ENCODE measurements around the gene FZD1. TPM values are rescaled to one million over a fixed set of nuclear protein-coding genes. Genes with fewer than 3 reads are reported as not detected.

FZD1 gene
- 10 to 100 TPM; 16.9 to 27.0 TPM for total RNA-seq

- no peaks in the 10 kb centered on the region for H3K9me3 ChIP-seq
- peak; percentile 96 for DNase-seq (ENCODE audit: low spot score)
- H3K4me3 ChIP-seq: peak within 1 kb of the TSS; percentile 86 to 87
- no peaks in the 10 kb centered on the region for H3K27me3 ChIP-seq
- H3K4me1 ChIP-seq: peaks cover 0 to 25% of the 10 kb centered on the region in 2 donors
- TF ChIP-seq, protein P1, sequence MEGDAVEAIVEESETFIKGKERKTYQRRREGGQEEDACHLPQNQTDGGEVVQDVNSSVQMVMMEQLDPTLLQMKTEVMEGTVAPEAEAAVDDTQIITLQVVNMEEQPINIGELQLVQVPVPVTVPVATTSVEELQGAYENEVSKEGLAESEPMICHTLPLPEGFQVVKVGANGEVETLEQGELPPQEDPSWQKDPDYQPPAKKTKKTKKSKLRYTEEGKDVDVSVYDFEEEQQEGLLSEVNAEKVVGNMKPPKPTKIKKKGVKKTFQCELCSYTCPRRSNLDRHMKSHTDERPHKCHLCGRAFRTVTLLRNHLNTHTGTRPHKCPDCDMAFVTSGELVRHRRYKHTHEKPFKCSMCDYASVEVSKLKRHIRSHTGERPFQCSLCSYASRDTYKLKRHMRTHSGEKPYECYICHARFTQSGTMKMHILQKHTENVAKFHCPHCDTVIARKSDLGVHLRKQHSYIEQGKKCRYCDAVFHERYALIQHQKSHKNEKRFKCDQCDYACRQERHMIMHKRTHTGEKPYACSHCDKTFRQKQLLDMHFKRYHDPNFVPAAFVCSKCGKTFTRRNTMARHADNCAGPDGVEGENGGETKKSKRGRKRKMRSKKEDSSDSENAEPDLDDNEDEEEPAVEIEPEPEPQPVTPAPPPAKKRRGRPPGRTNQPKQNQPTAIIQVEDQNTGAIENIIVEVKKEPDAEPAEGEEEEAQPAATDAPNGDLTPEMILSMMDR (IDR thresholded peaks at IDR 0.05): peak in 1 of 2 donors; percentile 32
- peak within 1 kb of the TSS; percentile 96 to 97 for H3K27ac ChIP-seq
- H3K36me3 ChIP-seq: no peaks in the 10 kb centered on the region
Measured at GRCh38 chr7:91264046-91264923, at the start of gene FZD1. Gene FZD1, plus strand, starts transcription at chr7:91264433. Its CDS starts 448 bp downstream, at chr7:91264881.

- DNase-seq (ENCODE audit: low spot score): no peak
- TF ChIP-seq, protein P1 (IDR thresholded peaks at IDR 0.05): no peak
- Histone ChIP-seq H3K36me3 (no peaks in the 10 kb centered on the region), H3K4me3 (no peak overlapping the region), H3K27me3 (no peaks in the 10 kb centered on the region), H3K27ac (no peak overlapping the region), H3K9me3 (no peaks in the 10 kb centered on the region), H3K4me1 (no peaks in the 10 kb centered on the region)
Measured at GRCh38 chr7:91226411-91226810, 37.8 kb upstream of the FZD1 start.

DNA sequence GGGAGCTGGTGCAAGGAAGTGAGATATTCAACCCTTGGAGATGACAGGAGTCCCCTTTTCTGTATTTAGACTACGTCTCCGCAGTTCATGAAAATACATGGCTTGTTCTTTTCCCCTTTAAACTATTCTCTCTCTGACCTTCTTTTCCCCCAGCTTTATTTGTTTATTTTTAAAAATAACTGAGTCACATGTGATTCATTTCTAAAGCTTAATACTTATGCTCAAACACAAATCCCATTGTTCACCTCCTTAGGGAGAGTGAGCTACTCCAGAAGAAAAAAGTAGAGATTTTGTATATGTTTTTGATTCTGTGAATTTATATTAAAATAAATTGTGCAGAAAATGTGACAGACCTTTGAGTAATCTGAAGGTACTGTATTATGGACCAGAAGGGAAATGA is 35.9 kb upstream of the FZD1 start:
- no peaks in the 10 kb centered on the region for H3K36me3 ChIP-seq
- no peaks in the 10 kb centered on the region for H3K4me1 ChIP-seq
- no peaks in the 10 kb centered on the region for H3K27me3 ChIP-seq
- no peaks in the 10 kb centered on the region for H3K9me3 ChIP-seq
- H3K4me3 ChIP-seq: no peak overlapping the region
- TF ChIP-seq, protein P1 (IDR thresholded peaks at IDR 0.05): no peak
- H3K27ac ChIP-seq: no peak overlapping the region
- DNase-seq (ENCODE audit: low spot score): no peak

DNA sequence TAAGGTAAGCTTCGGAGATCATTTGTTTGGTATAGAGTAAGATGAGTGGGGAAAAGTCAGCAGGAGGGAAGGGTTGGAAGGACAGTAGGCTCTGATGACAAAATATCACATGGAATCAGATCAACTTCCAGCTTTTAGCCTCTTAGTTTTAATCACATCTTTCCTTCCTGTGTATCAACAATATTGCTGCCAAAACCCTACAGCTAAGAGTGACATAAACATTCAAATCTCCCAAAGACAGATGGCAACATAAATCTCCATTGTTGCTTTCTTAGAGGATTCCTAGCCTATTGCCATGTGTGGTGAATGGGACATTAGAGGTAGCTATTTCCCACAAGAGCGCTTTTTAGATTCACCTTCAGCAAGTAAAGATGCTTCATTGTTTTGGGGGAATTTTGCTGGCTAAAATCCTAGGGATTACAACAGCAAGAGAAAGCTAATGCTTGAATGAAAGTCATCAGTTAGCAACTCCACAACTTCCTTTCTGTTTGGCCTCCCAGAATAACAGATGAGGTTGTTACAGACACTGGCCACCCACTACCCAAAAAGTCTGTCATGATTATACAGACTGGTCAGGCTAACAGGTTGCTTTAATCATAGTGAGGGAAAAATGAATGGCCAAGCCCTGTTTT is 35.2 kb upstream of the FZD1 start:
- no peak for DNase-seq (ENCODE audit: low spot score)
- Histone ChIP-seq H3K36me3 (no peaks in the 10 kb centered on the region), H3K27ac (no peak overlapping the region), H3K27me3 (no peaks in the 10 kb centered on the region), H3K4me3 (no peak overlapping the region), H3K9me3 (no peaks in the 10 kb centered on the region), H3K4me1 (no peaks in the 10 kb centered on the region)
- TF ChIP-seq, protein P1 (IDR thresholded peaks at IDR 0.05): no peak

- Histone ChIP-seq H3K27ac (no peak overlapping the region), H3K4me3 (no peak overlapping the region), H3K4me1 (no peaks in the 10 kb centered on the region), H3K9me3 (no peaks in the 10 kb centered on the region), H3K27me3 (no peaks in the 10 kb centered on the region), H3K36me3 (no peaks in the 10 kb centered on the region)
- TF ChIP-seq, protein P1 (IDR thresholded peaks at IDR 0.05): no peak
- no peak for DNase-seq (ENCODE audit: low spot score)
Measured at GRCh38 chr7:91230100-91230499, 34.1 kb upstream of the FZD1 start.
